T-helper 1 cell treated with Interleukin-12 subunit alpha and Interleukin-12 subunit beta and Interleukin-4 antibody, amounts not matched to agents 30 ng/mL and 1 ng/mL, for 36 hours (primary cell): Measurements from ENCODE around the gene TANC2. TPM values are rescaled to one million over a fixed set of nuclear protein-coding genes. Genes with fewer than 3 reads are reported as not detected.
"Not testable (repeated sequence)": the region's sequence is repeated elsewhere in the genome, so short reads cannot be mapped to it uniquely, and the experiment has no call there.

Experiments
- intact Hi-C: fragments of 100-400 bp; cut with micrococcal nuclease; formaldehyde crosslinking; loops from one replicate; pipeline ENCODE4 v1.15.1; 2024
- total RNA-seq: library from RNA; stranded (reverse); gene quantifications from 2 replicates; pipeline ENCODE4 v1.2.3, GENCODE V29; 2022

Gene TANC2
- total RNA-seq, 1 donor from 2014 or later = 3.4 TPM

GRCh38 chr17:62963296-62963695, 2.7 kb upstream of the TANC2 start:
- intact Hi-C loops = loop anchor here (10.0 kb wide), 1 partner anchor 1098 kb away; the partner anchor contains the start of gene BRIP1

GRCh38 chr17:62964506-62964905, 1.5 kb upstream of the TANC2 start:
- intact Hi-C loops = loop anchor here (10.0 kb wide), 1 partner anchor 1100 kb away; the partner anchor contains the start of gene BRIP1

- intact Hi-C loops = loop anchor here (1.0 to 10.0 kb wide), 3 partner anchors 241 to 1100 kb away; partner anchors contain the start of genes BRIP1 and MAP3K3
These were observed 805 bp upstream of the TANC2 start for GRCh38 chr17:62965174-62965685.

GRCh38 chr17:62966426-62967204, 580 bp downstream of the TANC2 start:
- intact Hi-C loops = loop anchor here (5.0 to 10.0 kb wide), 2 partner anchors 656 to 1102 kb away; partner anchors contain the start of genes BRIP1 and MAP3K3

GRCh38 chr17:62967205-62967529, 1.1 kb downstream of the TANC2 start:
- intact Hi-C loops = loop anchor here (5.0 to 10.0 kb wide), 2 partner anchors 655 to 1102 kb away; partner anchors contain the start of genes BRIP1 and MAP3K3

- intact Hi-C loops = loop anchor here (1.0 to 10.0 kb wide), 7 partner anchors 265 to 1104 kb away; partner anchors contain the start of genes BRIP1 and MAP3K3
These were observed 2.4 kb downstream of the TANC2 start for GRCh38 chr17:62968445-62968923.

- intact Hi-C loops = no loop called here
These were observed 4.6 kb downstream of the TANC2 start for GRCh38 chr17:62970610-62971009.

- intact Hi-C loops = no loop called here
These were observed 5.8 kb downstream of the TANC2 start for GRCh38 chr17:62971853-62972252.

- intact Hi-C loops = no loop called here
These were observed 8.8 kb downstream of the TANC2 start for GRCh38 chr17:62974788-62975187.

GRCh38 chr17:62975206-62975605, 9.2 kb downstream of the TANC2 start:
- intact Hi-C loops = no loop called here

- intact Hi-C loops = not testable (repeated sequence)
These were observed 10.7 kb downstream of the TANC2 start for GRCh38 chr17:62976643-62977231.

GRCh38 chr17:62980842-62981241, 14.8 kb downstream of the TANC2 start:
- intact Hi-C loops = no loop called here

GRCh38 chr17:62981933-62982332, 15.9 kb downstream of the TANC2 start:
- intact Hi-C loops = no loop called here

- intact Hi-C loops = no loop called here
These were observed 18.8 kb downstream of the TANC2 start for GRCh38 chr17:62984801-62985200.

GRCh38 chr17:62986549-62986948, 20.5 kb downstream of the TANC2 start:
- intact Hi-C loops = no loop called here

GRCh38 chr17:62987136-62987535, 21.1 kb downstream of the TANC2 start:
- intact Hi-C loops = no loop called here

- intact Hi-C loops = no loop called here
These were observed 23.5 kb downstream of the TANC2 start for GRCh38 chr17:62989501-62989900.

GRCh38 chr17:62994931-62995330, 28.9 kb downstream of the TANC2 start:
- intact Hi-C loops = loop anchor here (1.0 kb wide), 1 partner anchor 411 kb away; no protein-coding TSS in a partner anchor

- intact Hi-C loops = loop anchor here (1.0 kb wide), 1 partner anchor 411 kb away; no protein-coding TSS in a partner anchor
These were observed 29.4 kb downstream of the TANC2 start for GRCh38 chr17:62995377-62995885.

GRCh38 chr17:62996221-62996620, 30.2 kb downstream of the TANC2 start:
- intact Hi-C loops = no loop called here

- intact Hi-C loops = no loop called here
These were observed 32.1 kb downstream of the TANC2 start for GRCh38 chr17:62998166-62998565.
